ENCODE measurements around the gene TP53INP2.
"Not testable (repeated sequence)": the region's sequence is repeated elsewhere in the genome, so short reads cannot be mapped to it uniquely, and the experiment has no call there.

TP53INP2 gene

DNA sequence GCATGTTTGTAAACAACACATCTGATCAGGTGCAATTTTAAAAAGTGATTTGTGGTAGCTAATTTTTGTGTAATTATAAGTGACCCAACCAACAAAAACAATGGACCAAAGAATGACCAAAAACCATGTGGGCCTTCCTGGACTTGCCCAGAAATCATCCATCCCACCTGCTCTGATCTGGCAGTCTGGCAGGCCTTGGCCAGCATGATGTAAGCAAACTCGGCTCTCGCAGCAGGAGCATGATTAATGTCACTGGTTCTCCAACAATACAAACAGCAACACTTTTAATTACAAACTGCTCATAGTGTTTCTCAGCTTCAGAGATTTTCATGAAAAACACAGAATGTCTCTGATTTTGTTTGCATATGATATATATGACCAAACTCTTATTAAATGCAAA is 16.1 kb downstream of the TP53INP2 start:
- H3K9ac ChIP-seq (ENCODE audit: low read depth, low read length), result no peak overlapping the region
- no peaks in the 10 kb centered on the region for H3K9me3 ChIP-seq (ENCODE audit: insufficient read depth, low read length, severe bottlenecking)
- no peak overlapping the region for H3K27ac ChIP-seq (ENCODE audit: low read length)
- no peak for TF ChIP-seq EZH2 (IDR thresholded peaks at IDR 0.05; ENCODE audit: borderline replicate concordance, low read depth, low read length, severe bottlenecking)
- TF ChIP-seq, protein P1, sequence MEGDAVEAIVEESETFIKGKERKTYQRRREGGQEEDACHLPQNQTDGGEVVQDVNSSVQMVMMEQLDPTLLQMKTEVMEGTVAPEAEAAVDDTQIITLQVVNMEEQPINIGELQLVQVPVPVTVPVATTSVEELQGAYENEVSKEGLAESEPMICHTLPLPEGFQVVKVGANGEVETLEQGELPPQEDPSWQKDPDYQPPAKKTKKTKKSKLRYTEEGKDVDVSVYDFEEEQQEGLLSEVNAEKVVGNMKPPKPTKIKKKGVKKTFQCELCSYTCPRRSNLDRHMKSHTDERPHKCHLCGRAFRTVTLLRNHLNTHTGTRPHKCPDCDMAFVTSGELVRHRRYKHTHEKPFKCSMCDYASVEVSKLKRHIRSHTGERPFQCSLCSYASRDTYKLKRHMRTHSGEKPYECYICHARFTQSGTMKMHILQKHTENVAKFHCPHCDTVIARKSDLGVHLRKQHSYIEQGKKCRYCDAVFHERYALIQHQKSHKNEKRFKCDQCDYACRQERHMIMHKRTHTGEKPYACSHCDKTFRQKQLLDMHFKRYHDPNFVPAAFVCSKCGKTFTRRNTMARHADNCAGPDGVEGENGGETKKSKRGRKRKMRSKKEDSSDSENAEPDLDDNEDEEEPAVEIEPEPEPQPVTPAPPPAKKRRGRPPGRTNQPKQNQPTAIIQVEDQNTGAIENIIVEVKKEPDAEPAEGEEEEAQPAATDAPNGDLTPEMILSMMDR (IDR thresholded peaks at IDR 0.05; ENCODE audit: borderline replicate concordance, extremely low read depth, low read length, poor library complexity, severe bottlenecking), result no peak
- no peaks in the 10 kb centered on the region for H3K4me1 ChIP-seq (ENCODE audit: insufficient read depth, low read length)
- no peaks in the 10 kb centered on the region for H3K27me3 ChIP-seq (ENCODE audit: insufficient read depth, low read length, poor library complexity)
- no peak overlapping the region for H3K4me3 ChIP-seq (ENCODE audit: low read depth in 1 of 2, low read length in 2 of 2)
- peaks cover 70% of the 10 kb centered on the region for H3K36me3 ChIP-seq (ENCODE audit: insufficient read depth, low read length)
- no peaks in the 10 kb centered on the region for H4K20me1 ChIP-seq (ENCODE audit: insufficient read depth, low read length)
- H3K4me2 ChIP-seq (ENCODE audit: insufficient read depth, low read length), result no peak overlapping the region
- DNase-seq, result no peak
- H3K79me2 ChIP-seq (ENCODE audit: insufficient read depth, low read length), result no peaks in the 10 kb centered on the region
- no peak overlapping the region for H2AFZ ChIP-seq (ENCODE audit: low read depth, low read length)
- ATAC-seq (ENCODE audit: insufficient read depth, low read depth), result no peak

- H3K27ac ChIP-seq (ENCODE audit: low read length); H2AFZ ChIP-seq (ENCODE audit: low read depth, low read length); H3K4me3 ChIP-seq (ENCODE audit: low read depth in 1 of 2, low read length in 2 of 2); H4K20me1 ChIP-seq (ENCODE audit: insufficient read depth, low read length); H3K4me1 ChIP-seq (ENCODE audit: insufficient read depth, low read length); ATAC-seq (ENCODE audit: insufficient read depth, low read depth); DNase-seq; H3K4me2 ChIP-seq (ENCODE audit: insufficient read depth, low read length); H3K27me3 ChIP-seq (ENCODE audit: insufficient read depth, low read length, poor library complexity); H3K79me2 ChIP-seq (ENCODE audit: insufficient read depth, low read length); H3K9me3 ChIP-seq (ENCODE audit: insufficient read depth, low read length, severe bottlenecking); H3K9ac ChIP-seq (ENCODE audit: low read depth, low read length): not testable (repeated sequence)
- peaks cover 76% of the 10 kb centered on the region for H3K36me3 ChIP-seq (ENCODE audit: insufficient read depth, low read length)
Measured at GRCh38 chr20:34722560-34722959, 18.4 kb downstream of the TP53INP2 start.

DNA sequence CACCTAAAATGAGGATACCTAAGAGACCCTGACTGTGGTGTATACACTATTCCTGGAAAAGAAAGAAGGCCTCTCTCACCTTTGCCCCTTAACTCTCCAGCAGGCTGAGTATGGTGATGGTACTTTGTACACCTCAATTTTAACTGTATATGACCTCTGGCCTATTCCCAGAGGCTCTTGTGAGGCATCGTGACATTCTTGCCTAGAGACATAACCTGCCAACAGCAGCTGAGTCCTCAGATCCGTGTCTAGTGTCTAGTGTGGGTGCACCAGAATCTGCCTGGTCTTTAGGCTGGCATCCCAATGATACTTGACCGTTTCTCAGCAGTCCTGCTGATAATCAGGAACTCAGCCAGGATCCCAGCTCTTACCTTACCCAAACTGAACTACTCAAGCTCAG is 20.0 kb downstream of the TP53INP2 start:
- no peak overlapping the region for H3K27ac ChIP-seq (ENCODE audit: low read length)
- H4K20me1 ChIP-seq (ENCODE audit: insufficient read depth, low read length), result no peaks in the 10 kb centered on the region
- H3K9ac ChIP-seq (ENCODE audit: low read depth, low read length), result no peak overlapping the region
- DNase-seq (no peak), ATAC-seq (ENCODE audit: insufficient read depth, low read depth) (no peak)
- H3K36me3 ChIP-seq (ENCODE audit: insufficient read depth, low read length), result peaks cover 68% of the 10 kb centered on the region
- no peak overlapping the region for H2AFZ ChIP-seq (ENCODE audit: low read depth, low read length)
- no peak overlapping the region for H3K4me3 ChIP-seq (ENCODE audit: low read depth in 1 of 2, low read length in 2 of 2)
- H3K4me2 ChIP-seq (ENCODE audit: insufficient read depth, low read length), result no peak overlapping the region
- H3K9me3 ChIP-seq (ENCODE audit: insufficient read depth, low read length, severe bottlenecking), result no peaks in the 10 kb centered on the region
- no peak for TF ChIP-seq EZH2 (IDR thresholded peaks at IDR 0.05; ENCODE audit: borderline replicate concordance, low read depth, low read length, severe bottlenecking)
- TF ChIP-seq, protein P1 (IDR thresholded peaks at IDR 0.05; ENCODE audit: borderline replicate concordance, extremely low read depth, low read length, poor library complexity, severe bottlenecking), result no peak
- no peaks in the 10 kb centered on the region for H3K79me2 ChIP-seq (ENCODE audit: insufficient read depth, low read length)
- no peaks in the 10 kb centered on the region for H3K27me3 ChIP-seq (ENCODE audit: insufficient read depth, low read length, poor library complexity)
- no peaks in the 10 kb centered on the region for H3K4me1 ChIP-seq (ENCODE audit: insufficient read depth, low read length)

- H3K79me2 ChIP-seq (ENCODE audit: insufficient read depth, low read length), result no peaks in the 10 kb centered on the region
- H4K20me1 ChIP-seq (ENCODE audit: insufficient read depth, low read length), result no peaks in the 10 kb centered on the region
- no peak overlapping the region for H2AFZ ChIP-seq (ENCODE audit: low read depth, low read length)
- H3K9me3 ChIP-seq (ENCODE audit: insufficient read depth, low read length, severe bottlenecking), result no peaks in the 10 kb centered on the region
- no peaks in the 10 kb centered on the region for H3K4me1 ChIP-seq (ENCODE audit: insufficient read depth, low read length)
- no peaks in the 10 kb centered on the region for H3K27me3 ChIP-seq (ENCODE audit: insufficient read depth, low read length, poor library complexity)
- H3K4me3 ChIP-seq (ENCODE audit: low read depth in 1 of 2, low read length in 2 of 2), result no peak overlapping the region
- H3K9ac ChIP-seq (ENCODE audit: low read depth, low read length), result no peak overlapping the region
- TF ChIP-seq EZH2 (IDR thresholded peaks at IDR 0.05; ENCODE audit: borderline replicate concordance, low read depth, low read length, severe bottlenecking), result no peak
- TF ChIP-seq, protein P1 (IDR thresholded peaks at IDR 0.05; ENCODE audit: borderline replicate concordance, extremely low read depth, low read length, poor library complexity, severe bottlenecking), result no peak
- no peak for DNase-seq
- H3K27ac ChIP-seq (ENCODE audit: low read length), result no peak overlapping the region
- H3K4me2 ChIP-seq (ENCODE audit: insufficient read depth, low read length), result no peak overlapping the region
- H3K36me3 ChIP-seq (ENCODE audit: insufficient read depth, low read length), result peaks cover 65% of the 10 kb centered on the region
- ATAC-seq (ENCODE audit: insufficient read depth, low read depth), result no peak
Measured at GRCh38 chr20:34729416-34729815, 25.3 kb downstream of the TP53INP2 start.

Measured in DND-41 (cell line).